Sigmoid colon (tissue), 7 donors: ENCODE data around the gene CCDC192. TPM values are rescaled to one million over a fixed set of nuclear protein-coding genes. Genes with fewer than 3 reads are reported as not detected.
A peak's percentile ranks its signal among the peaks of the same experiment; 100 is the strongest.

ENCODE experiments used
- DNase-seq: peaks from one replicate; pipeline ENCODE4 v3.0.0-alpha.2; 2019
- H3K27ac ChIP-seq, 4 donors: fragments of 200-600 bp; sonication (generic); one replicate each; pipeline ENCODE4 v1.5.1; 2016 to 2019; ENCODE audit warnings: mild to moderate bottlenecking in 1 of 4
- H3K27me3 ChIP-seq, 3 donors: fragments of 200-600 bp; sonication (generic); one replicate each; pipeline ENCODE4 v1.5.1; 2019; ENCODE audit warnings: mild to moderate bottlenecking in 1 of 3
- H3K36me3 ChIP-seq, 4 donors: fragments of 200-600 bp; sonication (generic); one replicate each; pipeline ENCODE4 v1.5.1; 2016 to 2019
- H3K4me1 ChIP-seq, 4 donors: fragments of 200-600 bp; sonication (generic); one replicate each; pipeline ENCODE4 v1.5.1; 2017 to 2019
- H3K4me3 ChIP-seq, 4 donors: fragments of 200-600 bp; sonication (generic); one replicate each; pipeline ENCODE4 v1.5.1; 2017 to 2019; ENCODE audit warnings: mild to moderate bottlenecking in 2 of 4, moderate library complexity in 1 of 4
- H3K9me3 ChIP-seq, 4 donors: fragments of 200-600 bp in 3 of 4; sonication (generic) in 3 of 4; one replicate each; pipeline versions ENCODE4 v1.5.1 to v1.6.1; 2013 to 2019
- CTCF ChIP-seq, 4 experiments: fragments of 450-650 bp in 3 of 4; fragments of 200-600 bp in 1 of 4; IDR thresholded peaks; one replicate each; pipeline ENCODE4 v1.5.1; 2016 to 2019; ENCODE audit warnings: antibody characterized with exemption in 4 of 4, mild to moderate bottlenecking in 3 of 4, moderate library complexity in 2 of 4
- EP300 ChIP-seq, 4 donors: sonication (generic); formaldehyde crosslinking; IDR thresholded peaks; one replicate each; pipeline ENCODE4 v1.6.1; 2017; ENCODE audit warnings: antibody characterized with exemption in 4 of 4
- POLR2A ChIP-seq, 2 donors: fragments of 450-650 bp; IDR thresholded peaks; one replicate each; pipeline ENCODE4 v1.6.1; 2016; ENCODE audit warnings: antibody characterized with exemption in 2 of 2, mild to moderate bottlenecking in 2 of 2, moderate library complexity in 2 of 2
- POLR2AphosphoS5 ChIP-seq, 4 donors: sonication (generic); formaldehyde crosslinking; IDR thresholded peaks; one replicate each; pipeline ENCODE4 v1.6.1; 2017; ENCODE audit warnings: antibody characterized with exemption in 4 of 4
- WGBS, 2 donors: extraction: QIAGEN DNeasy Blood & Tissue Kit; methylation state at CpG; one replicate each; pipeline ENCODE4 v1.1.7; 2013; 5-methylcytosine and 5-hydroxymethylcytosine counted together
- intact Hi-C: fragments of 100-400 bp; cut with DNase I; formaldehyde crosslinking; loops from one replicate; pipeline ENCODE4 v1.15.1; 2023
- polyA plus RNA-seq, 3 donors: library from polyadenylated mRNA; stranded (reverse); fragments of 200-250 nt; gene quantifications; one replicate each; pipeline ENCODE4 v1.2.3, GENCODE V29; 2013
- total RNA-seq, 4 donors: library from RNA; depleted of rRNA; stranded (reverse); fragments of >200 nt; gene quantifications; one replicate each; pipeline ENCODE4 v1.1.0, GENCODE V29; 2016
- donor health status: healthy with polysubstance abuse.
- donor health status: Bipolar disorder and iron deficiency.
- donor health status: healthy.

CCDC192 gene
- total and polyA plus RNA-seq, 7 donors: 0.36 to 2.4 TPM; not detected in 5

GRCh38 chr5:127942246-127943060 is 239.3 kb downstream of the CCDC192 start:
- no peak for DNase-seq
- intact Hi-C loops: no loop called here
- H3K27me3 ChIP-seq: no peaks in the 10 kb centered on the region

GRCh38 chr5:127943061-127943371 is 239.8 kb downstream of the CCDC192 start:
- TF ChIP-seq EP300 (IDR thresholded peaks at IDR 0.05) (no peak), POLR2AphosphoS5 (IDR thresholded peaks at IDR 0.05) (no peak), POLR2A (IDR thresholded peaks at IDR 0.05) (no peak), CTCF (IDR thresholded peaks at IDR 0.05) (no peak)
- no peaks in the 10 kb centered on the region for H3K36me3 ChIP-seq
- H3K27me3 ChIP-seq: no peaks in the 10 kb centered on the region
- H3K27ac ChIP-seq: no peak overlapping the region
- H3K9me3 ChIP-seq: no peaks in the 10 kb centered on the region
- no peak for DNase-seq
- intact Hi-C loops: no loop called here
- no peak overlapping the region for H3K4me3 ChIP-seq
- peaks cover 0 to 6% (median 5%) of the 10 kb centered on the region in 4 donors for H3K4me1 ChIP-seq
- WGBS, 2 donors: 90 to 93% methylated on average over 4 of the region's 4 CpGs

More at GRCh38 chr5:127942246-127943060, 239.3 kb downstream of the CCDC192 start:
- Histone ChIP-seq H3K36me3 (no peaks in the 10 kb centered on the region), H3K4me1 (peaks cover 0 to 6% (median 5%) of the 10 kb centered on the region in 4 donors), H3K9me3 (no peaks in the 10 kb centered on the region), H3K27ac (peak overlapping the region in 1 of 4 donors; percentile 21), H3K4me3 (no peak overlapping the region)
- TF ChIP-seq EP300 (IDR thresholded peaks at IDR 0.05): no peak
- no peak for TF ChIP-seq POLR2A (IDR thresholded peaks at IDR 0.05)
- no peak for TF ChIP-seq CTCF (IDR thresholded peaks at IDR 0.05)
- TF ChIP-seq POLR2AphosphoS5 (IDR thresholded peaks at IDR 0.05): no peak
- WGBS, 2 donors: 14 to 59% methylated on average over 3 of the region's 3 CpGs

GRCh38 chr5:127944125-127944524 is 240.9 kb downstream of the CCDC192 start:
- intact Hi-C loops: no loop called here
- H3K27me3 ChIP-seq: no peaks in the 10 kb centered on the region
- no peaks in the 10 kb centered on the region for H3K9me3 ChIP-seq
- H3K4me3 ChIP-seq: no peak overlapping the region
- WGBS, 2 donors: 52 to 78% methylated on average over 5 of the region's 5 CpGs
- TF ChIP-seq POLR2A (IDR thresholded peaks at IDR 0.05): no peak
- peaks cover 0 to 6% (median 5%) of the 10 kb centered on the region in 4 donors for H3K4me1 ChIP-seq
- H3K36me3 ChIP-seq: no peaks in the 10 kb centered on the region
- H3K27ac ChIP-seq: no peak overlapping the region
- no peak for DNase-seq

GRCh38 chr5:127947941-127948340 is 244.8 kb downstream of the CCDC192 start:
- Histone ChIP-seq H3K36me3 (no peaks in the 10 kb centered on the region), H3K27ac (no peak overlapping the region), H3K4me1 (peaks cover 0 to 24% (median 10%) of the 10 kb centered on the region in 4 donors), H3K4me3 (no peak overlapping the region), H3K9me3 (no peaks in the 10 kb centered on the region), H3K27me3 (no peaks in the 10 kb centered on the region)
- 98 to 100% methylated on average over 1 of the region's 1 CpG for WGBS, 2 donors
- intact Hi-C loops: no loop called here
- TF ChIP-seq EP300 (IDR thresholded peaks at IDR 0.05) (no peak), POLR2A (IDR thresholded peaks at IDR 0.05) (no peak), CTCF (IDR thresholded peaks at IDR 0.05) (no peak), POLR2AphosphoS5 (IDR thresholded peaks at IDR 0.05) (no peak)
- no peak for DNase-seq

GRCh38 chr5:127950707-127951391 is 247.7 kb downstream of the CCDC192 start:
- H3K9me3 ChIP-seq: no peaks in the 10 kb centered on the region
- no peaks in the 10 kb centered on the region for H3K27me3 ChIP-seq
- H3K4me3 ChIP-seq: peak overlapping the region in 1 of 4 donors; percentile 5
- H3K36me3 ChIP-seq: no peaks in the 10 kb centered on the region
- no peak for DNase-seq
- peaks cover 0 to 24% (median 10%) of the 10 kb centered on the region in 4 donors for H3K4me1 ChIP-seq
- TF ChIP-seq POLR2A (IDR thresholded peaks at IDR 0.05) (no peak), POLR2AphosphoS5 (IDR thresholded peaks at IDR 0.05) (peak; percentile 45 to 81 (median 76))
- intact Hi-C loops: loop anchor here (1.0 to 10.0 kb wide), 3 partner anchors 80 to 136 kb away; no protein-coding TSS in a partner anchor
- peak overlapping the region in 3 of 4 donors; percentile 64 to 71 (median 65) for H3K27ac ChIP-seq
- WGBS, 2 donors: 21 to 73% methylated on average over 6 of the region's 6 CpGs
